GM23248 (cell line): ENCODE data around the gene SLU7. TPM values are rescaled to one million over a fixed set of nuclear protein-coding genes. Genes with fewer than 3 reads are reported as not detected.

Experiments
- DNase-seq: peaks from one replicate; pipeline ENCODE4 v3.0.0-alpha.2; 2015
- H2AFZ ChIP-seq: fragments of 200-600 bp; sonication (generic); 2 replicates; pipeline ENCODE4 v1.6.1; 2016; ENCODE audit warnings: antibody characterized with exemption
- H3F3A ChIP-seq: fragments of 200-600 bp; sonication (generic); 2 replicates; pipeline ENCODE4 v1.6.1; 2016; ENCODE audit warnings: mild to moderate bottlenecking, antibody characterized with exemption, mixed run types; ENCODE audit not compliant: insufficient read depth
- H3K27ac ChIP-seq: fragments of 200-600 bp; sonication (generic); 2 replicates; pipeline ENCODE4 v1.5.1; 2016; ENCODE audit warnings: mild to moderate bottlenecking
- H3K27me3 ChIP-seq: fragments of 200-600 bp; sonication (generic); replicated peaks from 2 replicates; pipeline ENCODE4 v1.6.1; 2016; ENCODE audit warnings: mild to moderate bottlenecking; ENCODE audit not compliant: insufficient read depth
- H3K36me3 ChIP-seq: fragments of 200-600 bp; sonication (generic); 2 replicates; pipeline ENCODE4 v1.6.1; 2016; ENCODE audit warnings: low read depth, mild to moderate bottlenecking
- H3K4me1 ChIP-seq: fragments of 200-600 bp; sonication (generic); 2 replicates; pipeline ENCODE4 v1.6.1; 2016; ENCODE audit warnings: mild to moderate bottlenecking; ENCODE audit not compliant: insufficient read depth
- H3K4me2 ChIP-seq: fragments of 200-600 bp; sonication (generic); one replicate; pipeline ENCODE4 v1.6.1; 2016; ENCODE audit warnings: mild to moderate bottlenecking; ENCODE audit not compliant: unreplicated experiment
- H3K4me3 ChIP-seq: fragments of 200-600 bp; sonication (generic); 2 replicates; pipeline ENCODE4 v1.5.1; 2016; ENCODE audit warnings: mild to moderate bottlenecking
- H3K79me2 ChIP-seq: fragments of 200-600 bp; sonication (generic); 2 replicates; pipeline ENCODE4 v1.6.1; 2016; ENCODE audit warnings: mild to moderate bottlenecking; ENCODE audit not compliant: insufficient read depth
- H3K9ac ChIP-seq: fragments of 200-600 bp; sonication (generic); 2 replicates; pipeline ENCODE4 v1.6.1; 2016; ENCODE audit warnings: mild to moderate bottlenecking
- H3K9me2 ChIP-seq: fragments of 200-600 bp; sonication (generic); 2 replicates; pipeline ENCODE4 v1.6.1; 2016; ENCODE audit warnings: mixed run types, mild to moderate bottlenecking, moderate library complexity; ENCODE audit not compliant: insufficient read depth
- H3K9me3 ChIP-seq: fragments of 200-600 bp; sonication (generic); one replicate; pipeline ENCODE4 v1.6.1; 2017; ENCODE audit warnings: low read depth
- H4K20me1 ChIP-seq: fragments of 200-600 bp; sonication (generic); 2 replicates; pipeline ENCODE4 v1.6.0; 2016; ENCODE audit not compliant: insufficient read depth
- EZH2 ChIP-seq: fragments of 200-600 bp; sonication (generic); IDR thresholded peaks from 2 replicates; pipeline ENCODE4 v1.6.1; 2018; ENCODE audit warnings: antibody characterized with exemption, mild to moderate bottlenecking; ENCODE audit not compliant: insufficient read depth, poor library complexity, severe bottlenecking
- EZH2phosphoT487 ChIP-seq: fragments of 200-600 bp; sonication (generic); IDR thresholded peaks from 2 replicates; pipeline ENCODE4 v1.6.1; 2018; ENCODE audit warnings: antibody characterized with exemption, moderate library complexity, mild to moderate bottlenecking, low read depth; ENCODE audit not compliant: insufficient read depth
- WGBS, 2 experiments: methylation state at CpG; one replicate each; pipeline ENCODE4 v1.1.6; 2015 to 2017; ENCODE audit warnings: low lambda C conversion rate in 2 of 2, low coverage in 1 of 2; ENCODE audit errors: missing lambda C conversion rate in 2 of 2; 5-methylcytosine and 5-hydroxymethylcytosine counted together
- in situ Hi-C: fragments of 300-500 bp; cut with MboI; formaldehyde crosslinking; loops from 2 replicates; pipeline ENCODE4 v1.15.0; 2020
- polyA plus RNA-seq: library from polyadenylated mRNA; unstranded; fragments of >200 nt; fragmentation: Nextera tagmentation; extraction: Ambion mirVana; gene quantifications from 2 replicates; pipeline ENCODE4 v1.2.1, GENCODE V29; 2016
- total RNA-seq: library from RNA; depleted of rRNA; stranded (reverse); fragments of >200 nt; shearing (Covaris generic); gene quantifications from 2 replicates; pipeline ENCODE4 v1.2.3, GENCODE V29; 2014

SLU7 gene
- total and polyA plus RNA-seq, 2 experiments from 2014 or later, result 32.1 to 54.3 TPM

GRCh38 chr5:160387445-160387844 lies 31.4 kb downstream of the SLU7 start:
- H3K9me3 ChIP-seq, result no peaks in the 10 kb centered on the region
- no peaks in the 10 kb centered on the region for H3K9me2 ChIP-seq
- no peaks in the 10 kb centered on the region for H3K27me3 ChIP-seq
- H3F3A ChIP-seq, result no peaks in the 10 kb centered on the region
- no peak overlapping the region for H3K9ac ChIP-seq
- H3K79me2 ChIP-seq, result no peaks in the 10 kb centered on the region
- H4K20me1 ChIP-seq, result no peaks in the 10 kb centered on the region
- 92 to 95% methylated on average over 1 of the region's 1 CpG for WGBS, 2 experiments
- H3K36me3 ChIP-seq, result no peaks in the 10 kb centered on the region
- no peak overlapping the region for H3K4me2 ChIP-seq
- no peak overlapping the region for H2AFZ ChIP-seq
- no peak overlapping the region for H3K4me3 ChIP-seq
- in situ Hi-C loops, result no loop called here
- no peak for TF ChIP-seq EZH2
- no peak for TF ChIP-seq EZH2phosphoT487
- no peaks in the 10 kb centered on the region for H3K4me1 ChIP-seq
- DNase-seq, result no peak
- H3K27ac ChIP-seq, result no peak overlapping the region

- Histone ChIP-seq H3K27ac (no peak overlapping the region), H3K4me3 (no peak overlapping the region), H3K9ac (no peak overlapping the region), H3K4me2 (no peak overlapping the region), H2AFZ (no peak overlapping the region), H3K27me3 (no peaks in the 10 kb centered on the region), H3F3A (no peaks in the 10 kb centered on the region), H3K36me3 (no peaks in the 10 kb centered on the region), H3K9me3 (no peaks in the 10 kb centered on the region), H3K79me2 (no peaks in the 10 kb centered on the region), H4K20me1 (no peaks in the 10 kb centered on the region), H3K4me1 (no peaks in the 10 kb centered on the region), H3K9me2 (no peaks in the 10 kb centered on the region)
- TF ChIP-seq EZH2phosphoT487 (no peak), EZH2 (no peak)
- in situ Hi-C loops, result no loop called here
- no peak for DNase-seq
Observed at GRCh38 chr5:160385496-160385895, 33.4 kb downstream of the SLU7 start.

- no peaks in the 10 kb centered on the region for H3K9me3 ChIP-seq
- H3K9me2 ChIP-seq, result no peaks in the 10 kb centered on the region
- no peaks in the 10 kb centered on the region for H3K36me3 ChIP-seq
- H3K4me1 ChIP-seq, result no peaks in the 10 kb centered on the region
- H2AFZ ChIP-seq, result no peak overlapping the region
- no peak for DNase-seq
- no peaks in the 10 kb centered on the region for H3K79me2 ChIP-seq
- H3K4me3 ChIP-seq, result no peak overlapping the region
- H3F3A ChIP-seq, result no peaks in the 10 kb centered on the region
- no peaks in the 10 kb centered on the region for H4K20me1 ChIP-seq
- in situ Hi-C loops, result no loop called here
- no peak overlapping the region for H3K27ac ChIP-seq
- no peak overlapping the region for H3K4me2 ChIP-seq
- 96 to 100% methylated on average over 1 of the region's 1 CpG for WGBS, 2 experiments
- no peaks in the 10 kb centered on the region for H3K27me3 ChIP-seq
- TF ChIP-seq EZH2, result no peak
- no peak overlapping the region for H3K9ac ChIP-seq
Observed at GRCh38 chr5:160384681-160385080, 34.2 kb downstream of the SLU7 start.

GRCh38 chr5:160382346-160382745 lies 36.5 kb downstream of the SLU7 start:
- H3K9ac ChIP-seq, result no peak overlapping the region
- H3K27me3 ChIP-seq, result no peaks in the 10 kb centered on the region
- H2AFZ ChIP-seq, result no peak overlapping the region
- TF ChIP-seq EZH2phosphoT487, result no peak
- TF ChIP-seq EZH2, result no peak
- H3K9me2 ChIP-seq, result no peaks in the 10 kb centered on the region
- no peak overlapping the region for H3K27ac ChIP-seq
- H3F3A ChIP-seq, result no peaks in the 10 kb centered on the region
- no peak overlapping the region for H3K4me3 ChIP-seq
- no peaks in the 10 kb centered on the region for H3K79me2 ChIP-seq
- no peaks in the 10 kb centered on the region for H3K4me1 ChIP-seq
- 9 to 15% methylated on average over 3 of the region's 3 CpGs for WGBS, 2 experiments
- in situ Hi-C loops, result no loop called here
- H3K4me2 ChIP-seq, result no peak overlapping the region
- no peaks in the 10 kb centered on the region for H4K20me1 ChIP-seq
- no peaks in the 10 kb centered on the region for H3K9me3 ChIP-seq
- DNase-seq, result no peak
- H3K36me3 ChIP-seq, result no peaks in the 10 kb centered on the region

- H3F3A ChIP-seq, result no peaks in the 10 kb centered on the region
- no peak overlapping the region for H3K4me3 ChIP-seq
- no peak overlapping the region for H3K27ac ChIP-seq
- no peak overlapping the region for H3K4me2 ChIP-seq
- no peak for TF ChIP-seq EZH2
- TF ChIP-seq EZH2phosphoT487, result no peak
- no peaks in the 10 kb centered on the region for H3K36me3 ChIP-seq
- no peak for DNase-seq
- H3K9ac ChIP-seq, result no peak overlapping the region
- in situ Hi-C loops, result no loop called here
- no peaks in the 10 kb centered on the region for H3K9me2 ChIP-seq
- no peak overlapping the region for H2AFZ ChIP-seq
- H3K79me2 ChIP-seq, result no peaks in the 10 kb centered on the region
- H3K9me3 ChIP-seq, result no peaks in the 10 kb centered on the region
- no peaks in the 10 kb centered on the region for H3K4me1 ChIP-seq
- no peaks in the 10 kb centered on the region for H4K20me1 ChIP-seq
- H3K27me3 ChIP-seq, result peaks cover 17% of the 10 kb centered on the region
- WGBS, 2 experiments, result 63 to 76% methylated on average over 2 of the region's 2 CpGs
Observed at GRCh38 chr5:160380041-160380440, 38.8 kb downstream of the SLU7 start.
